ENCODE results near the gene RHOBTB1.

DNA sequence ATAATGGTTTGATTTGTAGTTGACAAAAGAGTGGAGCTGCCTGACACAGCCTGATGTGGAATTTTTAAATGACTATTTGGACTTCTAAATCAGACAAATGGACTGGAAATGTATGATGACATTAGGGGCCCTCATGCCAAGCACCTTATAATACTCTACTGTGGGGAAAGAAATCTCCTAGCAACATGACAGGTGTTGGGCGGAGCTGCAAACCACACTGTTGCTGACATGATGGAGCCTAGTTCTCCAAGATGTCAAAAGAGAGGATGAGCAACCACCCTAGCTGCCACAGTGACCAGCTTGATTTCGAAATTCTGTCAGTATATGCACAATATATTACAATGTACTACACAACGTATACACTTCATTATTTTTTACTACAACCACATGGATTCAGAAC is 65.8 kb downstream of the RHOBTB1 start:
- no peak for TF ChIP-seq CTCF (IDR thresholded peaks at IDR 0.05)
- TF ChIP-seq POLR2A (IDR thresholded peaks at IDR 0.05) = no peak
